Transverse colon (tissue), 3 donors: ENCODE measurements around the gene WASL.

Experiments
- EP300 ChIP-seq: sonication (generic); formaldehyde crosslinking; IDR thresholded peaks from one replicate; pipeline ENCODE4 v1.6.1; 2017; ENCODE audit warnings: antibody characterized with exemption, low read depth
- POLR2A ChIP-seq: fragments of 450-650 bp; IDR thresholded peaks from one replicate; pipeline ENCODE4 v1.6.1; 2016; ENCODE audit warnings: antibody characterized with exemption, mild to moderate bottlenecking, moderate library complexity
- TF ChIP-seq, protein P1 (sequence below), 5 experiments: fragments of 200-600 bp in 3 of 5; fragments of 450-650 bp in 2 of 5; sonication (generic) in 3 of 5; IDR thresholded peaks; 1 replicate in 2 of 5; 2 replicates in 3 of 5; pipeline ENCODE4 v1.5.1; 2016 to 2017; ENCODE audit warnings: antibody characterized with exemption in 5 of 5, inconsistent platforms in 3 of 5, mild to moderate bottlenecking in 2 of 5, moderate library complexity in 1 of 5

- TF ChIP-seq, protein P1, sequence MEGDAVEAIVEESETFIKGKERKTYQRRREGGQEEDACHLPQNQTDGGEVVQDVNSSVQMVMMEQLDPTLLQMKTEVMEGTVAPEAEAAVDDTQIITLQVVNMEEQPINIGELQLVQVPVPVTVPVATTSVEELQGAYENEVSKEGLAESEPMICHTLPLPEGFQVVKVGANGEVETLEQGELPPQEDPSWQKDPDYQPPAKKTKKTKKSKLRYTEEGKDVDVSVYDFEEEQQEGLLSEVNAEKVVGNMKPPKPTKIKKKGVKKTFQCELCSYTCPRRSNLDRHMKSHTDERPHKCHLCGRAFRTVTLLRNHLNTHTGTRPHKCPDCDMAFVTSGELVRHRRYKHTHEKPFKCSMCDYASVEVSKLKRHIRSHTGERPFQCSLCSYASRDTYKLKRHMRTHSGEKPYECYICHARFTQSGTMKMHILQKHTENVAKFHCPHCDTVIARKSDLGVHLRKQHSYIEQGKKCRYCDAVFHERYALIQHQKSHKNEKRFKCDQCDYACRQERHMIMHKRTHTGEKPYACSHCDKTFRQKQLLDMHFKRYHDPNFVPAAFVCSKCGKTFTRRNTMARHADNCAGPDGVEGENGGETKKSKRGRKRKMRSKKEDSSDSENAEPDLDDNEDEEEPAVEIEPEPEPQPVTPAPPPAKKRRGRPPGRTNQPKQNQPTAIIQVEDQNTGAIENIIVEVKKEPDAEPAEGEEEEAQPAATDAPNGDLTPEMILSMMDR (IDR thresholded peaks at IDR 0.05), result no peak
- TF ChIP-seq POLR2A, result no peak
- no peak for TF ChIP-seq EP300
These were observed 16.3 kb downstream of the WASL start for GRCh38 chr7:123732413-123733091.
